GM12865 (cell line): ENCODE data around the gene BABAM2.
"Not testable (repeated sequence)": the region's sequence is repeated elsewhere in the genome, so short reads cannot be mapped to it uniquely, and the experiment has no call there.

ENCODE experiments used
- DNase-seq: peaks from one replicate; pipeline ENCODE4 v3.0.0; 2010; ENCODE audit warnings: low read depth
- H3K4me3 ChIP-seq: 2 replicates; pipeline ENCODE4 v1.5.1; 2011; ENCODE audit warnings: mild to moderate bottlenecking, low read depth, low read length, control low read depth
- CTCF ChIP-seq: IDR thresholded peaks from 2 replicates; pipeline ENCODE4 v1.5.1; 2011; ENCODE audit warnings: low read length, control low read depth, low read depth, inconsistent platforms; ENCODE audit not compliant: insufficient read depth; ENCODE audit errors: missing control alignments

Gene BABAM2

GRCh38 chr2:27960237-27960912 lies 69.8 kb downstream of the BABAM2 start:
- H3K4me3 ChIP-seq: no peak overlapping the region
- no peak for TF ChIP-seq CTCF
- DNase-seq: no peak

DNA sequence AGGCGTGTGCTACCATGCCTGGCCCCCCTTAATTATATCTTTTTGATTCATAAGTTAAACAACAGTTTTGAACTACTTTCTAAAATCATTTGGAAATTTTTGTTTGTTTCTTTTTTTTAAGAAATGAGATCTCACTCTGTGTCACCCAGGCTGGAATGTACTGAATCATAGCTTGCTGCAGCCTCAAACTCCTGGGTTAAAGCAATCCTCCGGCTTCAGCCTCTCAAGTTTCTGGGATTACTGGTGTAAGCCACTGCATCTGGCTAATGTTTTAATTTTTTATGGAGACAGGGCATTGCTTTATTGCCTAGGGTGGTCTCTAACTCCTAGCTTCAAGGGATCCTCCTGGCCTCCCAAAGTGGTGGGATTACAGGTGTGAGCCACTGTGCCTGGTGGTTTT lies 71.5 kb downstream of the BABAM2 start:
- TF ChIP-seq CTCF: no peak
- no peak for DNase-seq
- H3K4me3 ChIP-seq: no peak overlapping the region

DNA sequence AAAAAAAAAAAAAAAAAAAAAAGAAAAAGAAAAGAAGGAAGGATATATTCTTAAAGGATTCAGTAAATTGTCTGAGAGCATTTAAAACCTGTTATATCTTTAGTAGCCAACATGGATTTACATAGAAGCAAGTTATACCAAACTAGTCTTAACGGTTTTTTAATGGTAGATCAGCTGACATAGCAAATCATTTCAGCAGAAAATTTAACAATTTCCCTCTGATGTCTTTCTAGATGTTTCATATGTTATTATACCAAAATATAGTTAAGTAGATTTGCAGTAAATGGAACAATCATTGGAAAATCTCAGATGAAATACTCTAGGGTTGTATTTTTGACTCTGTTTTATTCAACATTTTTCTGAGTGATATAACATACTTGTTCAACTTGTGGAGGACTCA lies 72.9 kb downstream of the BABAM2 start:
- no peak for TF ChIP-seq CTCF
- DNase-seq: no peak
- H3K4me3 ChIP-seq: no peak overlapping the region

DNA sequence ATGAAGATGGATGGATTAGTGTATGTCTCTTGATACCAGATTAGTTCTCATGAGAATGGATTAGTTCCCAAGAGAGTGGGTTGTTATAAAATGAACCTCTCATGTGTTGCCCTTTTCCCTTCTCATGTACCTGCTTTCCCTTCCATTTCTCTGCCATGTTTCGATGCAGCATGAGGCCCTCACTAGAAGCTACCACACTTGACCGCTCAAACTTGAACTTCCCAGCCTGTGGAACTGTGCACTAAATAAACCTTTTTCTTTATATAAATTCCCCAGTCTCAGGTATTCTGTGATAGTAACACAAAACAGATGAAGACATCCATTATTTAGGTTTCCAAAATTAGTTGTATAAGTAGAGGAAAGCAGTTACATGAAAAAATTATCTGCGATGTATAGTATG lies 73.5 kb downstream of the BABAM2 start:
- no peak overlapping the region for H3K4me3 ChIP-seq
- no peak for DNase-seq
- no peak for TF ChIP-seq CTCF

- TF ChIP-seq CTCF: no peak
- DNase-seq: no peak
- no peak overlapping the region for H3K4me3 ChIP-seq
Observed at GRCh38 chr2:27965841-27966240, 75.3 kb downstream of the BABAM2 start.

DNA sequence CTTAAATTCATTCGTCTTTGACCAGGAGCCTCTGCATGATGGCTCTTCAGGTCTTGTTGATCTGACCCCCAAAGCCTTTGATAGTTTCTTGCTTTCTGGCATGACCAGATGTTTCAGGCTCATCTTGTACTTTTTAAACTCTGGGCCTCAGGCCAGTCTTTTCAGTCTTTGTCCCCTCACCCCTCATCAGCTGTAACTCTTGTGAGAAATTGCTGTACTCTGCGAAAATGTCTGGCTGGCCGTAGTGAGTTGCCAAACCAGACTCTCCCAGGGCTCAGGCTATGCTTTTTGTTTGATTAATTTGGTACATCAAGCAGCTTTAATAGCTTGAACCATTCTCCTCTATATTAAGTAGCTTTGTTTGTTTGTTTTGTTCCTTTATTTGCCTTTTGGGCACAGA lies 75.9 kb downstream of the BABAM2 start:
- no peak for TF ChIP-seq CTCF
- H3K4me3 ChIP-seq: no peak overlapping the region
- DNase-seq: no peak

GRCh38 chr2:27967076-27967475 lies 76.5 kb downstream of the BABAM2 start:
- TF ChIP-seq CTCF: no peak
- no peak overlapping the region for H3K4me3 ChIP-seq
- no peak for DNase-seq

DNA sequence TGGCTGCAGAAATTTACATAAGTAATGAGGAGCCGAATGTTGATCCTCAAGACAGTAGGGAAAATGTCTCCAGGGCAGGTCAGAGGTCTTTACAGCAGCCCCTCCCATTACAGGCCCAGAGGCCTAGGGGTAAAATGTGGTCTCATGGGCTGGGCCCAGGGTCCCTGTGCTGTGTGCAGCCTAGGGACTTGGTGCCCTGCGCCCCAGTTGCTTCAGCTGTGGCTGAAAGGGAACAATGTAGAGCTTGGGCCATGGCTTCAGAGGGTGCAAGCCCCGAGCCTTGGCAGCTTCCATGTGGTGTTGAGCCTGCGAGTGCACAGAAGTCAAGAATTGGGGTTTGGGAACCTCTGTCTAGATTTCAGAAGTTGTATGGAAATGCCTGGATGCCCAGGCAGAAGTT lies 77.5 kb downstream of the BABAM2 start:
- not testable (repeated sequence) for DNase-seq

GRCh38 chr2:27968957-27969356 lies 78.4 kb downstream of the BABAM2 start:
- DNase-seq, H3K4me3 ChIP-seq: not testable (repeated sequence)

More for the DNA sequence above, 77.5 kb downstream of the BABAM2 start:
- not testable (repeated sequence) for H3K4me3 ChIP-seq
